ENCODE results near the gene CAMK4.

The CAMK4 gene

DNA sequence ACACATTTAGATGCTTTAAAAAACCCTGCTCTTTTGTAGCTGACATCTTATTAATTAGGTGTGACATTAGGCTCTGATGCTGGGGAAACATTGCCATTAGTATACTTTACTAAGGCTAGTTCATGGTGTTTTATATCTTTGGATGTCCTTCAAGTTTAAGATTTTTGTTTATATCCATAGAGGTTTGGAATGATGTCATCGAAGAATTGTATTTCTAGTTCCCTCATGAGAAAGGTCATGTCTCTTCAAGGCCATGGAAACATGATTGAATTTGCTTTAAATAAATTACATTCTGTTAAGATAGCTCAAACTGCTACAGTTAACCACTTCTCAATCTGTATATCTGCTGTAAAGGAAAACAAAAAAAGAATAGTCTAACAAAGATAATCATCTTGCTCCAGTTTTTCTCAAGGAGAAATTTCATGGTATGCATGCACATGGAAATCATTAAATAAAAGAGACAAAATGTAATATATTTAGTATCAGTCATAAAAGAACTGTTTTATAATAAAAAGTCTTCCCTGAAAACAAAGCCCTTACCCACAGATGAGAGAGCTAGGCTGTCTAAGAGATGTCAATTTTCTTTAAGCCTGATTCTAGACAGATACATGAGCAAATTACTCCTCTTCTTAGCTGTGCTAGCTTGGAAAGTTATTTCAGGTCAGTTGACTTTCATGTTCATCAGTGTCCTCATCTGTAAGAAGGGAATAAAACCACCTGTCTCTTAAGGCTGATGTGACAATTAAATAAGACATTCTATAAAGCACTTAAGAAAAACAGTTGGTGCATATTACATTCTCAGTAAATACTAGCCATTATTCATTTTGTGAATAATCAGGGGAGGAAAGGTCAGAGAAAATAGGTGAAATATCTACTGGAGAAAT is 313.2 kb downstream of the CAMK4 start:
- DNase-seq (ENCODE audit: low read depth in 2 of 2) = no peak

All from stimulated activated CD8-positive, alpha-beta memory T cell treated with anti-CD3 and anti-CD28 coated beads, Interleukin-2, amount 100 ng/mL, for 48 hours (primary cell).